NCI-H1417 treated with DMSO at 0.1 percent for 48 hours (cell line): ENCODE measurements around the gene NAPB.
"Not testable (repeated sequence)": the region's sequence is repeated elsewhere in the genome, so short reads cannot be mapped to it uniquely, and the experiment has no call there.

Experiments used
- DNase-seq: peaks from one replicate; lab custom pipeline; 2025; lab: John Stamatoyannopoulos, UW

NAPB gene

DNA sequence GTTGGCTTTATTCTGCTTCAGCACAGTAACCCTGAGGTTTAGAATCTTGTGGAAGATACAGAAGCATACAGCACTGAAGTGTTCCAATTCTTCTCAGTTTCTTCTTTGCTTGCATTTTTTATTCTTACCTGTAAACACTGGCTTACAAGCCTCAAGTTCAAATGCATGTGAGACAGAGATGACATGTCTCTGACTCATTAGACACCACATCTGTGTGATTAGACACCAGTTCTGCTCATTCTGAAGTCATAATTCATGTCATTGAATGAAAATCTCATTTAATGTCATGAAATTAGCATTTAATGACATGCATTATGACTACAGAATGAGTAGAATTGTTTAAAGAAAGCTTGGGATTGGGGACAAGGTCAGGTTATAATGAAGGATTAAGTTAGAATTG is 53.5 kb downstream of the NAPB start:
- DNase-seq = no peak

DNA sequence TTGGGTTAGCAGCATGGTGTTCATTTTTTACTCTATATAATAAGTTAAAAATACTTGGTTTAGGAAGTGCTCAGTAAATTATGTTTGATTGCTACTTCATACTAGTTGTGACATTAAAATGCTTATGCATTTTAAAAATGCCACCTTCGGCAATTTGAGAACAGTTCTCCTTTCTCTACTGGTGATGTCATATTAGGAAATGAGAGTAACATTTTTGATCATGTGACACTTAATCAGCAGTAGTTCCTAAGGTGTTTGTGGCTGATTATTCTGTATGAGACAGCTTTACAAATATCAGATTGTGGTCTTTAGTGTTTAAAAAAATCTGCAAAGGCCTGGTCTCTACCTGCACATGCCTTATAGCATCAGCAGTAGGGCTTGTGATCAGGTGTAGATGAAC is 54.9 kb downstream of the NAPB start:
- DNase-seq = no peak

DNA sequence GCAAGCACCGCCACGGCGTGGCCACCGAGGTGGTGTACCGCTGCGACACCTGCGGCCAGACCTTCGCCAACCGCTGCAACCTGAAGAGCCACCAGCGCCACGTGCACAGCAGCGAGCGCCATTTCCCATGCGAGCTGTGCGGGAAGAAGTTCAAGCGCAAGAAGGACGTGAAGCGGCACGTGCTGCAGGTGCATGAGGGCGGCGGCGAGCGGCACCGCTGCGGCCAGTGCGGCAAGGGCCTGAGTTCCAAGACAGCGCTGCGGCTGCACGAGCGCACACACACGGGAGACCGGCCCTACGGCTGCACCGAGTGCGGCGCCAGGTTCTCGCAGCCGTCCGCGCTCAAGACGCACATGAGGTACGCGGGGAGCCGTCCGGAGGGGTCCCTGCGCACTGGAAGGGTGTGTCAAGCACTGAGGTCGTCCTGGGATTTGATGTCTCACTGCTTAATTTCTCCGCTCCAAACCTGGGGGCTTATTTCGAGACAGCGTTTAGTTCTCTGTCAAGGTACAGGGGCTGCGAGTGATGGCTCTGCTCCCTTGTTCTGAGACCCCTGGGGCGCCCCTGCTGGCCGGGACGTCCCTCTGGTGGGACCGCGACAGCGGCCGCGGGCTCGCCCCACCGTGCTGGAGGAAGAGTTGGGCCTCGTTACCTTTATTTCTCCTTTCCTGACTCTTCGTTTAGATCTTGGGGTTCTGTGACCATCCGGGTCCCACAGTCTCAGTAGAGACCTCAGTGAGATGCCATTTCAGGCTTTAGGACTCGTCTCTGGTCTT is 55.7 kb downstream of the NAPB start:
- no peak for DNase-seq

DNA sequence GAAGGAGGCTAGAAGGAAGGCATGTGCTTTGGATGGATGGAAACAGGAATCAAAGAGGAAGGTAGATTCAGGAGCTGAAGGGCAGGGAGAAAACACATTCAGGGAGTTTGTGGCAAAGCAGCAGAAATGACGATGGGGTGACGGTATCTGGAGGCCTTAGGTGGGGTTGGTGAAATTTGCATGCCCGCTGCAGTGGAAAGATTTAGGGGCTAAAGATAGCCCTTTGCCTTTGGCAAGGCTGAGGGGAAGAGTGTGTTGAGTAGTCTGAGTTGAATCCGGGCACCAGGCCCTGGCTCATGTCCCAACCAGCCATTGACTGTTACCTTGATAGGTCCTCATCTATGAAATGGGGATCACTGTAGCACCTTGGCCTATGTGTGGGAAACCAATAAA is 58.0 kb downstream of the NAPB start:
- no peak for DNase-seq

DNA sequence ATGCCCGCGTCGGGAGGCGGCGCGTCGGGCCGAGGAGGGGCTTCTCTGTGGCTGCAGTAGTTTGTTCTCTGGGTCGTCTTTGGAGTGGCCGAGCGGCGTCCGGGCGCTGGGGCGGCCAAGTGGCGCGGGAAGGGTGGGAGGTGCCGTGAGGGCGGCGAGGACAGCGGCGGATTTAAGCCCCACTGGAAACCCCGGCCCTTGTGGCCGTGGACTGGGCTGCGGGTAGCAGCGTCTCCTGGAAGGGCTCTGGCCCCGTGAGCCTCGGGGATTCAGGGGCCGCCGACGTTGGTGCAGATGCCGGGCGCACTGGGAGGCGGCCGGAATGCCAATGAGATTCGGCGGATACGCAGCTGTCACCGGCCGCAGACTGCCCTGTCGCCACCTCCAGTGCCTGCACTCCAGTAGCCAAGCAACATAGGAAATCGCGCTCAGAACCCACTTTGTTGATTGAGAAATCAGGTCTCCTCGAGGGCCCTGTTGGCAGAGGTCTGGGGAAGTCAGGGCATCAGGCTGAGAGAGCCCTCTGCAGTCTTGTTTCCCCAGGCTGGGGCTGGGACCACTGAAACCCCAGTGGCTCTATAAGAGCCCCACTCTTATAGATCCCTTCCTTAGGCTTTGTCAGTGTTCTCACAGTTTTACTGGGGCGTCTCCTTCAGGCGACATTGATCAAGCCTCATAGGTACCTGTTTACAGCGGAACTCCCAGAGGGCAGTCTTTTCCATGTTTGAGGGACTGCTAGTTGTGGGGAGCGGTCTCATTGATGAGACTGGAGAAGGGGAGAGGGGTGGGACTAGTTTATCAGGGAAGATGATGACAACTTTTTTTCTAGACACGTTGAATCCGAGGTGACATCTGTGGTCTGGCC is 58.7 kb downstream of the NAPB start:
- DNase-seq = no peak

DNA sequence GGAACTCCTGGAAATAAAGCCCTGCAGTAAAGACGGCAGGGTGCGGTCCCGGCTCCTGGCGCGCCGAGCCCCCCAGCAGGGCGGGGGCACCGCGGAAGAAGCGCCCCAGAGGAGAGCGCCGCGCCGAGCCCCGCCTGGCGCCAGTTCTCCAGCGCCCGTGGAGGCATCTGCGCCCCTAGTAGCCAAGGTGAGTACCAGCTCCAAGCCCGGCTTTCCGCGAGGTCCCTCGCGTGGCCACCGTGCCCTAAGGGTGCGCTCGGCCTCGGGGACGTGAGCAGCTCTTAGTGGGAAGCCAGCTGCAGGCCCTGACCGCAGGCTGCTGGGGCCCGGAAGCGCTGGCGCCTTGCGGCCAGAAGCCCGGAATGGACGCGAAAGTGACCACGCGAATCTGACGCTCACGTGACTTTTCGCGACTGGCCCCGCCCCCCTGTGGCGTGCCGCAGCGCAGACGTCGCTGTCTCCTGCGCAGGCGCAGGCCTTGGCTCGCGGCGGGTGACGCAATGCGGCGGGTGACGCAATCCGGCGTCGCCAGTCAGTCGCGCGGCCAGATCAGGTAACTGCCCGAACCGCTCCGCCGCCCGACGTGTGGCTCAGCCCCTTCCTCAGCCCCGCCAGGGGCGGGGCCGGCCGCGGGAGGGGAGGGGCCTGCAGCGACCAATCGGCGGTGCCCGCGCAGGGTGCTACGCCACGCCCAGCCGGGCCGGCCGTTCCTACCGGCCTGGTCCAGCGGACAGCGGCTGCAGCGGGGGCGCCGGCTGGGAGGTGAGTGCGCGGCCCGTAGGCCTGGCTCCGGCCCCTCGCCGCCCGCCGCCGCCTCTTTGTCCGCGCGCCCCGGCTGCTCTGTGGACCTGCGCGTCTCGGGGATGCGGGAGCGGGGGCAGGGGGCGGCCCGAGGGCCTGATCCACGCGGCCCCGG is 59.6 kb downstream of the NAPB start, which contains the start of gene GZF1:
Gene GZF1 (plus strand): TSS at position 707 of the 916 bp plus-strand sequence. CDS start 2,202 bp downstream, outside the sequence.
- peak; percentile 87 for DNase-seq

DNA sequence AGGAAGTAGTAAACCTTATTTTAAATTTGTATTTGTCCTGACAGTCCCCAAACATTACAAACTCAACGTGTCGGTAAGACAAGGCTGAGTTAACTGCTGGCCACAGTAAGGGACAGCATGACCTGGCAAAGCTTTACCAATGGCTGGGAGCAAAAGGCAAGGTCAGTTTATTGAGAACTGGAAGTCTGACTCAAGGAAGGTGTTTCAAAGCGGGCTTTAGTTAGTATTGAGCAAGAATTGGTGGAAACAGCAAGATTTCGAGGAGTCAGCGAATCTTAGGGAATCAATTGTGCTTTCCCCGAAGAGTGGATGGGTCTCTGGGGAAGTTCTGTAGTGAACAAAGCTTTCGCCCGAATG is 60.2 kb downstream of the NAPB start:
- DNase-seq = no peak

DNA sequence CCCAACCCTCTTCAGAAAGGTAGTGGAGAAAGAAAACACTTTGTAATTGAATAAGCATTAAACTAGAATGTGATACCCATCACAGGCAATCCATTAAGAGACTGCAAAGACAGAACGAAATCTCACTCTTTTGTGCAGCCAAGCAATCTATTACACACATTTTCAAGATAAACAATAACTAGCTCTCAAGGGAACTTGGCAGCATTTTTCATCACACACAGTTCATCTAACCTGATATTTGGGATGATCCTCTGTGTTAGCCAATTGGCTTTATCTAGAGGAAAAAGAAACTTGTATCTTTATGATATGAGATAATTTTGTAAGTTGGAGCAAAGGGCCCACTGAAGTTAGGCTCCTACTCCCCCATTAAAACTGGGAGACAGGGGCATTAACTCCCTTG is 60.8 kb downstream of the NAPB start:
- DNase-seq = no peak

DNA sequence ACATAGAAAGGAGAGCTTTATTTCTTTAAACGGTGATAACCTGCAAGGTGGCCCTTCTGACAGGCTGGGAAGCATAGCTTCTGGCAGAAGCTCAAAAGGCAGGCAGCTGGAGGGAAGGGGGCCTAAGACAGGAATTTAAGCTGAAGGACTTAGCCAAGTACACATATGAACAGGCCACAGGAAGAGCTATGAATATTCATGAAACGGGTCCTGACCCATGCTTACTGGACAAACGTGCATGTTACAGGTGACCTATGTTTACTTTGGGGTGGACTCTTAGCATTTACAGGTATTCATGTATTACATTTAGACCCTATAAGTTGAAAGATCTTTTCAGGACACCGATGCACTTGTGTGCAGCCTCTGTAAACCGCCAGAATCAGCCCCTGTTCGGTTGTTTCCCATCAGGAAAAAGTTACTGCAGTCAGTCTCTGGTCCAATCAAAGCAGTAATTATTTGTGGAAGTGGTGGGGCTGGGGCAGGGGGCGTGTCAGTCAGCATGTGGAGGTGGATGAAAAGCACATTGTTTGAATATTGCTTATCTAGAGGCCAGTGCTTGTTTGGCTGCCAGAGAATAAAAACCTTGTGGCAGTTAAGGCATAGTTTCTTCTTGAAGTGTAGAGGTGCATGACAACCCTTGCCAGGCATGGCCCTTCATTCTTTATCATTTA is 62.2 kb downstream of the NAPB start:
- DNase-seq = no peak

DNA sequence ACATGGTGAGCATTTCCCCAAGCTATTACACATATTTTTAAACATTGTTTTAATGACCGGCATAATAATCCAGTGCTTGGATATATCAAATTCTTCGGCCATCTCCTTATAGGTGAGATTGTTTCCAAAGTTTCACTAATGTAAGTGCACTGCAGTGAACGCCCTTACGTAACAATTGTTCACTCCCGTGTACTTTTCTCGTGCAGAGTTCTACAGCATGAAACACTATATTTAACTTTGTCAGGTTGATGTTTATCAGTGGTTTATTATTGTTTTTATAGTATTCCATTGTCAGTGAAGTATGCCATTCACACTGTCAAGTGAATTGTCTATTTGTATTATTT is 62.8 kb downstream of the NAPB start:
- no peak for DNase-seq

DNA sequence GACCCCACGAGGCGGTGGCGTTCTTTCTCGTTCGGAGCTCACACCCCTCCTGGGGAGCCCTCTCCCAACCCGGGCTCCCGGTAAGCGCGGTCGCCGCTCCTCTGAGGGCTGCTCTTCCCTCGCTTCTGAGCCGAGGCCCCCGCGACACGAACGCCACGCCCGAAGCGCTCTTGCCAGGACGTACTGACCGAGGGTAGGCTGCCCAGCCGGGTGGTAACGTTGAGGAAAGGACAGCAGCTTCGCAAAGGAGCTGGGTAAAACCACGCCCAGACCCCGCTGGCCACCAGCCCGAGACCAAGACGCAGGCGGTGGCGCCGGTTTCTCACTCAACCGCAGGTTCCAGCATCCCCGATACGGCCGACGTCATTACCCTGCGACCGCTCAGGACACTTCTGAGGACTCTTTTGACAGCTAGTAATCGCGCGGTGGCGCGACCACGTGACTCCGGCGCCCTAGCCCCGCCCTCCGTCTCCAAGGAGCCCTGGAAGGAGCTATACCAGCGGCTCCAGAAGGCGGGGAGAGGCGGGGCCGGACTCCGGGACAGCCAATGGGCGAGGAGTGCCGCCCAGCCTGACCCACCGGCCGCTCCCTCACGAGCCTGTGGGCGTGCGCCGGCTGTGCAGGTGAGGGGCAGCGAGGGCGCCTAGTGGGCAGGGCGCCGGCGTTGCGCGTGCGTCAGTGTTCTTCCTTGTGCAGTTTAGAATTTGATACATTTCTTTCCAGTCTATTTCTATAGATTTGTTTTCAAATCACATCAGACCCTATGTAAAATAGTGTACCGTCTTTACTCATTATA is 63.3 kb downstream of the NAPB start:
- DNase-seq = peak; percentile 97

DNA sequence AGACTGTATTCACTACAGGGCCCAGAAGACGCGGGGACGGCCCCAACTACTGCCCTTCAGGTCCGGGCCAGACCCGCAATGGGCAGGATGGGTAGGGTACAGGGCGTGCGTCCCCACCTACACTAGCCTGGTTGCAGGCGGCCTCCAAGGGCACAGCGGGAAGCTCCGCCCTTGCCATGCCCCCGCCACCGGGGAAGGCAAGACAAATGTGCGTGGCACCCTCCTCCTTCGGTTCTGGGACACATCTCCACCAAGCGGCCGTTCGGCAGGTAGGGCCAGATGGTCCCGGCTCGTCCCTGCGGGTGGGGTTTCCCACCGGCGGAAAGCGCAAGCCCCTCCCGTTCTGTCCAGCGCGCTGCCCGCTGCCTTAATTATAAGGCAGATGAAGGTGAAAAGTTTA is 65.1 kb downstream of the NAPB start:
- DNase-seq = no peak

DNA sequence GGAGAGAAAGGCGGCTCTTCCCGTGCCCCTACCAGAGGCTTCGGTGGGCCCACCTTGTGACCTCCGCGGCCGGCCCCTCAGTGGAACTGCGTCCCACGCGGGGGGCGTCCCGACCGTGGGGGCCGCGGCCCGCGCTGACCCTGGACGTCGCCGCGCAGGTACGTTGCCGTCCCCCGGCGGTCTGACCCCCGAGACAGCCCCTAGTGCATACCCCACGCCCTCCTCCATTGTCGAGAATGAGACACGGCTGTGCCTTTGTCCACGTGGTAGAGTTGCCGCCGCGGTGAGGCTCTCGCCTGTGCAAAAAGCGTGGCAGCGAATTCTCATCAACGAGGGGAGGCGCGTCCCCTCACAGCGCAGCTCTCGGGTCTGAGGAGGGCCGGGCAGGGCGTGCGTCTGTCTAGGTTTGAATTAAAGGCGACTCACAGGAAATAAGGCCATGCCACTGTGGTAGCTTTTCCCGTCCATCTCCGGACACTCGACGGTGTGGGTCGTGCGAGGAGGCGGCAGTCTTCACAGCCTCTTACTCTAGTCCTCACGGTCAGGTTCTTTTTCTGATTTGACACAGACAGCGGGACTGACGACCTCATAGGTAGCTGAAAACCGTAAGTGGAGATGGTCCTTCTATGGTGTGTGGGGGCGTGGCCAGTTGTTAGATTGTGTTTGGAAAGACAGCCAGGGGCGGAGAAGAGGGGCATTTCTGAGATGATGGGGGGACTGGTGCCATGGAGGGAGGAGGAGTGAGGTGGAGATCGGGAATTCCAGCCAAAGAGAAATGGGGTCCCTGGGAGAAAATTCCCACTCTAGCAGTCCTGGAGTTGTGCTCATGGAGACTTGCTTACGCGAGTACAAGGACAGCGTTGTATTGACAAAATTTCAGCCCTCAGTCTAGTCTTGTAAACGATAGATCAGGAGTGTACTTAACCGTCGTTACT is 70.1 kb downstream of the NAPB start:
- DNase-seq = no peak

DNA sequence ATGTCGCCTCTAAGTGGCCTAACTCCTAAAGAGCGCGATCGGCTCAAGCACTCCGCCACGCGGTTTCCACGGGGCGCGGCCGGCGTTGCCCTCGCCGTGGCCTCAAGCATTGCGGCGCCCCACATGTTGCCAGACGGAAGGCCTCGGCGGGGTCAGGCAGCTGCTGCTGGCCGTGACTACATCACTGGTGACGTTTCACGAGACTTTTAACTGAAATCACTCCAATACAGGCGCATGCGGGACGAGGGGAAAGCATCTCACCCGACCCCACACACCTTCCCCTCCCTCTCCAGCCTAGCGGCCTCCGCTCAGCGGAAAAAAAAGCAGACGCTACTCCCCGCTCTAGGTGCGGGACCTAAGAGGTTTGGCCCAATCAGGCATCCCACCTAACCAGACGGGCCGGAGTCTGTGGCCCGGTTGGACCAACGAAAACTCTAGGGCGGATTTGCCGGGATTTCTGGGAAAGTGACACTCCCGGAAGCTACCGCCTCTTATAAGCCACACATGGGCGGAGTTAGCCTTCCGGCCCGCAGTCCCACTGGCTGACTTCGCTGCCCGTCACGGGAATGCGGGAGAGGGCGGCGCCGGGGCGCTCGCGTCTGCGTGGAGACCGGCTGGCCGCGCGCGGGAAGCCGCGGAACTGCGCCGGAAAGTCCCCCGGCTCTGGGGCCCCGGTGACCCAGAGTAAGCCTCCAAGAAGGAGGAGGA is 70.9 kb downstream of the NAPB start, which contains the start of gene NXT1:
Gene NXT1 (plus strand): TSS at position 596 of the 708 bp plus-strand sequence. CDS start 3,251 bp downstream, outside the sequence.
- peak; percentile 88 for DNase-seq

DNA sequence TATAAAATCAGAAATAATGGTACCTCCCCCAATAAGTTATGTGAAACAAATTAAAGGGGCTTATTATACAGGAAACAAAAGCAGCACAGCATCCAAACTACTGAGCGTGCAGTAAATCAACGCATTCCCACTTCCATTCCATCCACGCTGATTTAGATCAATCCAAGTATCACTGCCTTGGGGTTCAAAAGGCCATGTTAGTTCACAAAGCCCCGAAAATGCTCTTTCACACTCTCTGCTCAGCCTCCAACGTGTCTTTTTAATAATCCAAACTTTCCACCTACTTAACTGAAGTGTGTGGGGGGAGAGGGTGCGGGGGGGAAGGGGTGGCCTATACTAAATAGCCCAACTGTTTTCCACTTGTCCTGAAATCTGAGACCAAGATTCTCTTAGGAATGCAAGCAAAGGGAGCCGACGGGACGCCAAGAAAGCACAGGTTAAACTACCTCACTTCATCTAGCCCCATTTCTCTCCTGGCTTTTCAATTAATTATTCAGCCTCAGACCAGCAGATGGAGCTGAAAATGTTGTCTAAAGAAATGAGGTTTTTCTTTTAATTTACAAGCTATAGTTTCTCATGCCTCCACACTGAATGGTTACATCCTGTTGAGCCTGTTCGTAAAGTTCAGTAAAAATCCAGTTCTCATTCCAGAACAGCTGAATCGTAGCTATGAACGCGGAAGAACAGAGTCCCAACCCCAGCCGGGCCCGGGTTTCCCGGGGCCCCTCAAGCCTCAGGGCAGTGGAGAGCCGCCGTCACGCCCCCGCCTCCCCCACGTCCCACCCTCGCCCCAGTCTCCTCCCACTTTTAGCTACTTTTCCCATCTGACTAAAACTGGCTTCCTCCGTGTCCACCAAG is 71.7 kb downstream of the NAPB start:
- DNase-seq = no peak

DNA sequence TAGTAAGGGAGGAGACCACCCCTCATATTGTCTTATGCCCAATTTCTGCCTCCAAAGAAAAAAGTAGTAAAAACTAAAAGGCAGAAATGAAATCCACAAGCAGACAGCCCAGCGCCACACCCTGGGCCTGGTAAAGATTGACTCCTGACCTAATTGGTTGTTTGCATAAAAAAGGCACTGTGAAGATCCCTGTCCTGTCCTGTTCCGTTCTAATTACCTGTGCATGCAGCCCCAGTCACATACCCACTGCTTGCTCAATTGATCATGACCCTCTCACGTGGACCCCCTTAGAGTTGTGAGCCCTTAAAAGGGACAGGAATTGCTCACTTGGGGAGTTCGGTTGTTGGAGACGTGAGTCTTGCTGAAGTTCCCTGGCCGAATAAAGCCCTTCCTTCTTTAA is 72.8 kb downstream of the NAPB start:
- not testable (repeated sequence) for DNase-seq

DNA sequence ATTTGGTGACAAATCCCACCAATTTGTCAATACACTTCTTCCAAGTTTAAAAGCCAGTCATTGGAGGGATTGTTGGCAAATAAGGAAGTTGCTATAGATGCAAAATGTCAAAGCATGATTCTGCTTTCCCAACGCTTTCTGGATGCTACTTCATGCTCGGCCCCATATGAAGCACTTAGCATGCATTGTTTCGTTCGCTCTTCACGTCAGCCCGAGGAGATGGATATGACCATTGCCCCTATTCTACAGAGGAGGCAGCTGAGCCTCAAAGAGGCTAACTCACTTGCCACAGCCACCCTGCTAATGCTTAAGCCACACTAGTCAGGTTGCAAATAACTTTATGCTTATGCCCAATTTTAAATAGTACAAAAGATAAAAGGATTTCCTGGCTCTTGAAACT is 73.5 kb downstream of the NAPB start:
- DNase-seq = no peak

DNA sequence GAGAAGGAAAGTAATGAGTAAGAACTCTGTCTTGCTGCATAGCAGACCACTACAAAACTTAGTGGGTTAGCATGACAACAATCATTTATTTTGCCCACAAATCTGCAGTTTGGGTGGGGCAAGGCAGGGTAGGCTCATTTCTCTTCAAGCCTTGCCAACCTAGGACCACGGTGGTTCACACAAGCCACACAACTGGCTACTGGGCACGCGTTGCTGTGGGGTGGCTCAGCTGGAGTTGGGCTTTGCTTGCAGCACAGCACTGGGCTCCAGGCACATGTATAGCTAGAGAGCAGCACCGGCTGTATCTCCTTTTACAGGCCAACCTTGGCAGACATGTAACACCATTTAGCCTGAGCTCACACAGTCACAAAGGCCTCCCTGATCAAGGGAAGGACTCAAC is 75.3 kb downstream of the NAPB start:
- no peak for DNase-seq
